ENCODE measurements around the gene ARRDC5.
"Not testable (repeated sequence)": the region's sequence is repeated elsewhere in the genome, so short reads cannot be mapped to it uniquely, and the experiment has no call there.

Gene ARRDC5

GRCh38 chr19:4910594-4911281 lies 8.0 kb upstream of the ARRDC5 start:
- DNase-seq (ENCODE audit: low read depth in 2 of 2), result no peak

DNA sequence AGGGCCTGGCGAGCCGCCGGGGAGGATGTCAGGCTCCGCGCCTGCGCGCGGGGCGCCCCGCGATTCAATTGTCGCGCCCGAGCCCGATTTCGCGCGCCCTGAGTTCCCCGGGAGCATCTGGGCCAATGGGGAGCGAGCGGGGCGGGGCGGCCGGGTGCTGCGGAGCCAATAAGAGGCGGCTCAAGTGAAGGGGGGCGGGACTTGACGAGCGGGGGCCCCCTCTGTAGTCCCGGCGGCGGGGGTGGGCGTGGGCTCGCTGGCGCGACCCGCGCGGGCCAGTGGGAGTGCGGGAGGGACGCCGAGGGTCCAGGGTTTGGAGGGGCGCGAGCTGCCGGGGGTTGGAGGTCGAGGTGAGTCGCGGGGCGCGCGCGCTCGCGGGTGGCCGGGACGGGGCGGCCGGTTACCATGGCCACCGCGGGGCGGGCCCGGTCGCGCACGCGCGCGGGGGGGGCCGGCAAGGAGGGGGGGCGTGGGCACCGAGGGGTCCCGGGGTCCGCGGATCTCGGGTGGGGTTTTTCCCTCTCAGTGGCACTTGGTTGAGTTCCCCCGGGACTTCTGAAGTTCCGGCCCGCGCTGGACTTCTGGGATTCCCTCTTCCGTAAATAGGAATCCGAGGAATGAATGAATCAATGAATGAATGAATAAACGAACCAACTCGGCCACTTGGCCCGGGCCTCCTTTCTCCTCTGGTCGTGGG lies 7.3 kb upstream of the ARRDC5 start:
- peak; percentile 90 to 93 for DNase-seq (ENCODE audit: low read depth in 2 of 2)

- DNase-seq (ENCODE audit: low read depth in 2 of 2), result peak; percentile 68 to 78
These were observed 6.6 kb upstream of the ARRDC5 start, which contains the start of gene UHRF1 for GRCh38 chr19:4909156-4909896. Gene UHRF1, plus strand, starts transcription at chr19:4909501. Its CDS starts 1,385 bp downstream, at chr19:4910886.

- no peak for DNase-seq (ENCODE audit: low read depth in 2 of 2)
These were observed 6.1 kb upstream of the ARRDC5 start for GRCh38 chr19:4908781-4909155.

GRCh38 chr19:4908360-4908759 lies 5.7 kb upstream of the ARRDC5 start:
- no peak for DNase-seq (ENCODE audit: low read depth in 2 of 2)

DNA sequence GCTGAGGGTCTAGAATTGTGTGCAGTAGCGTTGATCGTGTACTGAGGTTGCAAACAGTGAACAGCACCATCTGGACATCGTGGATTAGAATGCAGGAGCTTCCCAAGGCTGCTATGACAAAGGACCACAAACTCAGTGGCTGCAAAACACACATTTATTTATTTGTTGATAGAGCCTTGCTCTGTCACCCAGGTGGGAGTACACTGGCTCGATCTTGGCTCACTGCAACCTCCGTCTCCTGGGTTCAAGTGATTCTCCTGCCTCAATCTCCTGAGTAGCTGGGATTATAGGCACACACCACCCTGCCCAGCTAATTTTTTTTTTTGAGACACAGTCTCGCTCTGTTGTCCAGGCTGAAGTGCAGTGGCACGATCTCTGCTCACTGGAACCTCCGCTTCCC lies 4.3 kb upstream of the ARRDC5 start:
- no peak for DNase-seq (ENCODE audit: low read depth in 2 of 2)

- DNase-seq (ENCODE audit: low read depth in 2 of 2), result no peak
These were observed 1.8 kb upstream of the ARRDC5 start for GRCh38 chr19:4904481-4904880.

- not testable (repeated sequence) for DNase-seq (ENCODE audit: low read depth in 2 of 2)
These were observed 1.8 kb downstream of the ARRDC5 start for GRCh38 chr19:4900879-4901278.

GRCh38 chr19:4897146-4897545 lies 5.5 kb downstream of the ARRDC5 start:
- no peak for DNase-seq (ENCODE audit: low read depth in 2 of 2)

DNA sequence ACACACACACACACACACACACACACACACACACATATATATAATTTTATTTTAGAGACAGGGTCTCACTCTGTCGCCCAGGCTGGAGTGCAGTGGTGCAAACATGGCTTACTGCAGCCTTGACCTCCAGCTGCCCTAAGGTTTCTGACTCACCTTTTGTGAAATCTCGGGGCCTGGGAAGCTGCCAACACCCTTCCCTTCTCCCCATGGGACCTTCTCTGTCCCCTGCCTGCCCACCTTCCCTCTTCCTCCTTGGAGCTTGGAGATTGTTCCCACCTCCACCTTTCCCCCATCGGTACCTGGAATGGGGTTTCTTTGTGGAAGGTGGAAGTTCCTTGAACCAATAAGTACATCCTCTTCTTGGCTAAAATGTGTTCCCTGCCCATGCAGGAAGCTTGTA lies 6.3 kb downstream of the ARRDC5 start:
- DNase-seq (ENCODE audit: low read depth in 2 of 2), result no peak

GRCh38 chr19:4892962-4893361 lies 9.7 kb downstream of the ARRDC5 start:
- DNase-seq (ENCODE audit: low read depth in 2 of 2), result not testable (repeated sequence)

DNA sequence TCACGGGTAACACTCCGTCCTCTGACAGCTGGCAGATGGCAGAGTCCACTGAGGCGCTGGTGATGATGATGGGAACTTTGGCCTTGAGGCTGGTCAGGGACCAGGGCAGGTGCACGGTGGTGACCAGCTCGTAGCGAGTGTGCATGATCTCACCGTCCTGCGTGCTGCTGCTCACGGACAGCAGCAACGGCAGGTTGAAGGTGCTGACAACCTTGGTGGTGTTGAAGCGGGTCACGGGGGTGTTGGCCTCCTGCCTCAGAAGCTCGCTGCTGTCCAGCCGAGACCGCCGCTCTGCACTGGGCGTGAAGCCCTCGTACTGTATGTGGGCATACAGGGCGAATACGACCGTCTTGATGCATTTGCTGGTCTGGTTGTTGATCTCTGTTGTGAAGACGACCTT lies 11.6 kb downstream of the ARRDC5 start:
- DNase-seq (ENCODE audit: low read depth in 2 of 2), result no peak

DNA sequence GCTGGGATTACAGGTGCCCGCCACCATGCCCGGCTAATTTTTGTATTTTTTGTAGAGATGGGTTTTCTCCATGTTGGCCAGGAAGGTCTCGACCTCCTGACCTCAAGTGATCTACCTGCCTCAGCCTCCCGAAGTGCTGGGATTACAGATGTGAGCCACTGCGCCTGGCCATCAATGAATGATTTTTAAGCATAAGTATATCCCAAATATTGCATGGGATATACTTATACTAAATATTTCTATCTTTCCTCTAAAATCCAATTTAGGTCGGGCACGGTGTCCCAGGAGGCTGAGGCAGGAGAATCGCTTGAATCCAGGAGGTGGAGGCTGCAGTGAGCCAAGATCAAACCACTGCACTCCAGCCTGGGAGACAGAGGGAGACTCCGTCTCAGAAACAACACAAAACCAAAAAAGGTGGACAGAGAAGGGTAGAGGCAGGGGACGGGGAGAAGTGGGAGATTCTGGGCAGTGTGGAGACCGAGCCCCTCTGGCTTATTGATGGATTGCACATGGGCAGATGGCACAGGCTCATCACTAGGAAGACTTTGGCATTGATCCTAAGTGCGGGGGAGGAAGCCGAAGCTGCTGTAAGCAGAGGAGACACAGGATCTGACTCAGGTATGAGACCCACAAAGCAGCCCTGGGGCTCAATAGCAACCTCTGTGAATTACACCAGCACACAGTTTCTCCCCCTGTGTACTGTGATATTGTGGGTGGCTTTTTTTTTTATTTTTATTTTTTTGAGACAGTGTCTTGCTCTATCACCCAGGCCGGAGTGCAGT lies 13.5 kb downstream of the ARRDC5 start:
- DNase-seq (ENCODE audit: low read depth in 2 of 2), result no peak

DNA sequence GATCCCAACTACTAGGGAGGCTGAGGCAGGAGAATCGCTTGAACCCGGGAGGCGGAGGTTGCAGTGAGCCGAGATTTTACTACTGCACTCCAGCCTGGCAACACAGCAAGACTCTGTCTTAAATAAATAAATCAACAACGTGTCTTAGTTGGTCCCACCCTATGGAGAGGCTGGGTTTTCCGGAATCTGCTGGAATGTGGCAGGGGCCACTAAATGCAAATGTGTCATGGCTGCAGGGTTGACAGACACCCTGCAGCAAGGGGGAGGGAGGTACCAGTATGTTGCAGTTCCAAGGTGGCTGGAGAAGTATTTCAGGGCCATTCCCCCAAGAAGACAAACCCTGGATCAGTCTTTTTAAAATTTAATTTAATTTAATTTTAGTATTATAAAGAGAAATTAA lies 14.9 kb downstream of the ARRDC5 start:
- DNase-seq (ENCODE audit: low read depth in 2 of 2), result not testable (repeated sequence)

DNA sequence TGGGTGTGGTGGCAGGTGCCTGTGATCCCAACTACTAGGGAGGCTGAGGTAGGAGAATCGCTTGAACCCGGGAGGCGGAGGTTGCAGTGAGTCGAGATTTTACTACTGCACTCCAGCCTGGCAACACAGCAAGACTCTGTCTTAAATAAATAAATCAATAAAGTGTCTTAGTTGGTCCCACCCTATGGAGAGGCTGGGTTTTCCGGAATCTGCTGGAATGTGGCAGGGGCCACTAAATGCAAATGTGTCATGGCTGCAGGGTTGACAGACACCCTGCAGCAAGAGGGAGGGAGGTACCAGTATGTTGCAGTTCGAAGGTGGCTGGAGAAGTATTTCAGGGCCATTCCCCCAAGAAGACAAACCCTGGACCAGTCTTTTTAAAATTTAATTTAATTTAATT lies 17.7 kb downstream of the ARRDC5 start:
- DNase-seq (ENCODE audit: low read depth in 2 of 2), result not testable (repeated sequence)

DNA sequence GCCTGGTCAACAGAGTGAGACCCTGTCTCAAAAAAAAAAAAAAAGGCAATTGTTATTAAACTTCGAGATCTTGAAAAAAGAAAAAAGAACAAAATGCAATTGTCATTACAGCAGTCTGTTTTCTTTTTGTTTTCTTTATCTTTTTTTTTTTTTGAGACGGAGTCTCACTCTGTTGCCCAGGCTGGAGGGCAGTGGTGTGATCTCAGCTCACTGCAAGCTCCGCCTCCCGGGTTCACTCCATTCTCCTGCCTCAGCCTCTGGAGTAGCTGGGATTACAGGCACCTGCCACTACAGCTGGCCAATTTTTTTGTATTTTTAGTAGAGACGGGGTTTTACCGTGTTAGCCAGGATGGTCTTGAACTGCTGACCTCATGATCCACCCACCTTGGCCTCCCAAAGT lies 19.8 kb downstream of the ARRDC5 start:
- DNase-seq (ENCODE audit: low read depth in 2 of 2), result not testable (repeated sequence)

DNA sequence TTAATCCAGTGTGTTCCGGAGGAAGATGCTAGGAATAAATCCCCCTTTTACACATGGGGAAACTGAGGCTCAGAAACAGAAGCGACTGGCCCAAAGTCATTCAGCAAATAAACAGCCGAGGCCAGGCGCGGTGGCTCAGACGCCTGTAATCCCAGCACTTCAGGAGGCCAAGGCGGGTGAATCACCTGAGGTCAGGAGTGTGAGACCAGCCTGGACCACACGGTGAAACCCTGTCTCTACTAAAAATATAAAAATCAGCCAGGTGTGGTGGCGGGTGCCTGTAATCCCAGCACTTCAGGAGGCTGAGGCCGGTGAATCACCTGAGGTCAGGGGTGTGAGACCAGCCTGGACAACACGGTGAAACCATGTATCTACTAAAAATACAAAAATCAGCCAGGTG lies 23.7 kb downstream of the ARRDC5 start:
- DNase-seq (ENCODE audit: low read depth in 2 of 2), result no peak

GRCh38 chr19:4878491-4878968 lies 24.2 kb downstream of the ARRDC5 start:
- no peak for DNase-seq (ENCODE audit: low read depth in 2 of 2)

- DNase-seq (ENCODE audit: low read depth in 2 of 2), result no peak
These were observed 24.8 kb downstream of the ARRDC5 start for GRCh38 chr19:4877753-4878490.

DNA sequence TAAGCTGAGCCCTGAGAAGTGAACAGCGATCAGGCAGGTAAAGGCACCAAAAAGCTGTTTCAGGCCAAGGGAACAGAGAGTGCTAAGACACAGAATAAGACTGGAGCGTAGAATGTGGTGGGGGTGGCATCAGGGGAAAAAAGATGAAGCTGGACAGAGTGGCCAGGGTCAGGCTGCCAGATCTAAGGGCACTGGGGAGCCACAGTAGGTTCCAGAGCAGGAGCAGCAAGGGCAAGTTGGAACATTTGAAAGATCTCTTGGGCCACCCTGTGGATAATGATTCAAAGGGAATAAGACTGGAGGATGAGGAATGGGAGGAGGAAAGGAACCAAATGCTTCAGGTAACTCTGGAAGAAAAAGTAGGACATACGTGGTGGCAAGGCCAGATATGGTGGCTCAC lies 28.8 kb downstream of the ARRDC5 start:
- DNase-seq (ENCODE audit: low read depth in 2 of 2), result no peak

- DNase-seq (ENCODE audit: low read depth in 2 of 2), result no peak
These were observed 31.0 kb downstream of the ARRDC5 start for GRCh38 chr19:4871711-4872110.
